Measurements from ENCODE around the gene AFAP1. TPM values are rescaled to one million over a fixed set of nuclear protein-coding genes. Genes with fewer than 3 reads are reported as not detected.

Gene AFAP1
- total and polyA plus RNA-seq, 2 donors (not counting 3 experiments of a cell fraction or from before 2014, with no cell fraction given), result 32.3 to 103 TPM

- Histone ChIP-seq H3K27ac (ENCODE audit: insufficient read depth, low read depth, low read length) (no peak overlapping the region), H3K27me3 (ENCODE audit: control insufficient read depth in 2 of 2, insufficient read depth in 2 of 2, low read length in 2 of 2) (no peaks in the 10 kb centered on the region), H3K36me3 (ENCODE audit: control insufficient read depth in 2 of 2, extremely low read depth in 1 of 2, insufficient read depth in 2 of 2, low read length in 2 of 2) (no peaks in the 10 kb centered on the region), H3K79me2 (ENCODE audit: control insufficient read depth, insufficient read depth, low read length) (peaks cover 11% of the 10 kb centered on the region), H3K9me1 (replicated peaks; ENCODE audit: control insufficient read depth, extremely low read depth, insufficient read depth, low read length) (no peaks in the 10 kb centered on the region), H4K20me1 (replicated peaks; ENCODE audit: control insufficient read depth, extremely low read depth, insufficient read depth, low read length) (no peaks in the 10 kb centered on the region), H3K4me3 (replicated peaks in 1 of 3; ENCODE audit: insufficient read depth in 1 of 3, low read depth in 1 of 3, low read length in 3 of 3) (no peak overlapping the region), H3K4me2 (ENCODE audit: insufficient read depth, low read length) (no peak overlapping the region), H3K9ac (replicated peaks; ENCODE audit: extremely low read depth, insufficient read depth, low read length) (no peak overlapping the region), H3K4me1 (ENCODE audit: control insufficient read depth, extremely low read depth, insufficient read depth, low read length) (peaks cover 9% of the 10 kb centered on the region), H3K9me3 (replicated peaks; ENCODE audit: control insufficient read depth, insufficient read depth, low read length) (no peaks in the 10 kb centered on the region), H2AFZ (ENCODE audit: low read depth, low read length) (no peak overlapping the region)
- POLR2A ChIA-PET, result no interaction called here
- FAIRE-seq (no peak), DNase-seq (ENCODE audit: low read depth, low spot score) (no peak)
- CTCF ChIA-PET, result interaction anchor here (1.1 kb wide), 1 partner anchor 49 kb away, joined by 3 read pairs; no protein-coding TSS in a partner anchor
- intact Hi-C loops (cut with micrococcal nuclease), result no loop called here
- dilution Hi-C loops (cut with MboI; ENCODE audit: extremely low pct_ligation_motif_present, low sequenced_read_pairs), result no loop called here
- no TSS peak for BruUV-seq (replicated peaks)
- TF ChIP-seq JUN (IDR thresholded peaks at IDR 0.05; ENCODE audit: borderline replicate concordance, insufficient read depth, insufficient read length, low read depth) (no peak), POLR2A (IDR thresholded peaks at IDR 0.05; ENCODE audit: low read depth, low read length) (no peak), GATA2 (IDR thresholded peaks at IDR 0.05; ENCODE audit: insufficient read depth, insufficient read length, low read depth, low read length) (no peak), MAX (IDR thresholded peaks at IDR 0.05; ENCODE audit: insufficient read depth, insufficient read length) (no peak), MYC (IDR thresholded peaks at IDR 0.05; ENCODE audit: low read depth, low read length) (no peak), FOS (IDR thresholded peaks at IDR 0.05; ENCODE audit: borderline replicate concordance, insufficient read depth, low read length) (no peak), EZH2 (IDR thresholded peaks at IDR 0.05; ENCODE audit: borderline replicate concordance, low read depth, low read length, severe bottlenecking) (no peak), POLR2AphosphoS5 (IDR thresholded peaks at IDR 0.05; ENCODE audit: insufficient read depth, low read depth, low read length) (no peak)
- TF ChIP-seq, protein P1, sequence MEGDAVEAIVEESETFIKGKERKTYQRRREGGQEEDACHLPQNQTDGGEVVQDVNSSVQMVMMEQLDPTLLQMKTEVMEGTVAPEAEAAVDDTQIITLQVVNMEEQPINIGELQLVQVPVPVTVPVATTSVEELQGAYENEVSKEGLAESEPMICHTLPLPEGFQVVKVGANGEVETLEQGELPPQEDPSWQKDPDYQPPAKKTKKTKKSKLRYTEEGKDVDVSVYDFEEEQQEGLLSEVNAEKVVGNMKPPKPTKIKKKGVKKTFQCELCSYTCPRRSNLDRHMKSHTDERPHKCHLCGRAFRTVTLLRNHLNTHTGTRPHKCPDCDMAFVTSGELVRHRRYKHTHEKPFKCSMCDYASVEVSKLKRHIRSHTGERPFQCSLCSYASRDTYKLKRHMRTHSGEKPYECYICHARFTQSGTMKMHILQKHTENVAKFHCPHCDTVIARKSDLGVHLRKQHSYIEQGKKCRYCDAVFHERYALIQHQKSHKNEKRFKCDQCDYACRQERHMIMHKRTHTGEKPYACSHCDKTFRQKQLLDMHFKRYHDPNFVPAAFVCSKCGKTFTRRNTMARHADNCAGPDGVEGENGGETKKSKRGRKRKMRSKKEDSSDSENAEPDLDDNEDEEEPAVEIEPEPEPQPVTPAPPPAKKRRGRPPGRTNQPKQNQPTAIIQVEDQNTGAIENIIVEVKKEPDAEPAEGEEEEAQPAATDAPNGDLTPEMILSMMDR (IDR thresholded peaks at IDR 0.05; ENCODE audit: extremely low read depth in 1 of 2, insufficient read depth in 1 of 2, low read depth in 1 of 2, low read length in 2 of 2), result no peak
Observed at GRCh38 chr4:7976025-7976424, 36.4 kb upstream of the AFAP1 start.
